22Rv1 (cell line): ENCODE data around the gene SKIC3.

Source experiments
- H3K27ac ChIP-seq: fragments of 450-650 bp; 2 replicates; pipeline ENCODE4 v1.5.1; 2017
- ZFX ChIP-seq: fragments of 450-650 bp; IDR thresholded peaks from 2 replicates; pipeline ENCODE4 v1.6.1; 2017; ENCODE audit warnings: antibody characterized with exemption, borderline replicate concordance
- TF ChIP-seq, protein P1 (sequence below): fragments of 450-650 bp; IDR thresholded peaks from 2 replicates; pipeline ENCODE4 v1.5.1; 2017; ENCODE audit warnings: mild to moderate bottlenecking

SKIC3 gene

DNA sequence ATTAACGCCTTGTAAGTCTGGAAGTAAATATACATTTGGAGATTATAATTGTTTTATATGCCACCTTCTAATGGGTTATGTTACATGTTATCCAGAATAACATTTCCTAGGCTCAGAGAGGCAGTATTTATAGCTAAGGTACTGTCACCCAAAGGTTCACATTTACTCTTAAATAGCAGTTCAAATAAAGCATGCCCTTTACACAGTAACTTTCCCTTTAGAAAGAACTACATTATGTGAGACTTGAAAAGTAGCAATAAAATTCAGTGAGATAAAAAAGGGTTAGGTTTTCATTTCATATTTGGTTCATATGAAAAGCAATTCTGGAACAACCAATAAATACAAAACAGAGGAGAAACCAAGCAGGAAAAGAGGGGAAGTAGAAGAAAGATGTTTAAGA, 35.1 kb downstream of the SKIC3 start:
- H3K27ac ChIP-seq, result no peak overlapping the region
- TF ChIP-seq ZFX, result no peak
- TF ChIP-seq, protein P1, sequence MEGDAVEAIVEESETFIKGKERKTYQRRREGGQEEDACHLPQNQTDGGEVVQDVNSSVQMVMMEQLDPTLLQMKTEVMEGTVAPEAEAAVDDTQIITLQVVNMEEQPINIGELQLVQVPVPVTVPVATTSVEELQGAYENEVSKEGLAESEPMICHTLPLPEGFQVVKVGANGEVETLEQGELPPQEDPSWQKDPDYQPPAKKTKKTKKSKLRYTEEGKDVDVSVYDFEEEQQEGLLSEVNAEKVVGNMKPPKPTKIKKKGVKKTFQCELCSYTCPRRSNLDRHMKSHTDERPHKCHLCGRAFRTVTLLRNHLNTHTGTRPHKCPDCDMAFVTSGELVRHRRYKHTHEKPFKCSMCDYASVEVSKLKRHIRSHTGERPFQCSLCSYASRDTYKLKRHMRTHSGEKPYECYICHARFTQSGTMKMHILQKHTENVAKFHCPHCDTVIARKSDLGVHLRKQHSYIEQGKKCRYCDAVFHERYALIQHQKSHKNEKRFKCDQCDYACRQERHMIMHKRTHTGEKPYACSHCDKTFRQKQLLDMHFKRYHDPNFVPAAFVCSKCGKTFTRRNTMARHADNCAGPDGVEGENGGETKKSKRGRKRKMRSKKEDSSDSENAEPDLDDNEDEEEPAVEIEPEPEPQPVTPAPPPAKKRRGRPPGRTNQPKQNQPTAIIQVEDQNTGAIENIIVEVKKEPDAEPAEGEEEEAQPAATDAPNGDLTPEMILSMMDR, result no peak

DNA sequence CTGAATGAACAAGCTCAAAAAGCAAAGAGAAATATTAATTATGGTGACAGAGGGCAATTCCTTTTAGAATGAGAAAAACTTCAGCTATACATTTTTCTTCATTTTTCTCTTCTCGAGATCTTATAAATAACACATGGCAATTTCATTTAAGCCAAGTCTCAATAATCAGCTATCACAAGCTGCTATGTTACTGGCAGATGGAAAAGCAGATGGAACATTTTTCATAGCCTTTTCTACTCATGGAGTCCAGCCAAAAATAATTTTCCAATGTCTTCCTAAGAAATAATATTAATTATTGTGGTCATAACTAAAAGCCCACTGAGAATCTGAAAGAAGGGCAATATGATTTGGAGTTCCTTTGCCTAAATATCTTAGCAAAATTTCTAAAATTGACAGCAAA, 35.6 kb downstream of the SKIC3 start:
- TF ChIP-seq ZFX, result no peak
- TF ChIP-seq, protein P1, result no peak
- no peak overlapping the region for H3K27ac ChIP-seq

DNA sequence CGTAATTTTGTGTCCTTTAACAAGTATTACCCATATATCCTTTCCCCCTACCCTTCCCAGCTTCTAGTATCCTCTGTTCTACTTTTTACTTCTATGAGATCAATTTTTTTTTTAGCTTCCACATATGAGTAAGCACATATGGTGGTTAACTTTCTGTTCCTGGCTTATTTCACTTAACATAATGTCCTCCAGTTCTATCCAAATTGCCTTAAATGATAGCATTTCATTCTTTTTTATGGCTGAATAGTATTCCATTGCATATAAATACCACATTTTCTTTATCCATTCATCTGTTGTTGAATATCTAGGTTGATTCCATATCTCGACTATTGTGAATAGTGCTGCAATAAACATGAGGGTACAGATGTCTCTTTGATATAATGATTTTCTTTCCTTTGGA, 36.4 kb downstream of the SKIC3 start:
- no peak overlapping the region for H3K27ac ChIP-seq
- TF ChIP-seq ZFX, result no peak
- TF ChIP-seq, protein P1, result no peak

DNA sequence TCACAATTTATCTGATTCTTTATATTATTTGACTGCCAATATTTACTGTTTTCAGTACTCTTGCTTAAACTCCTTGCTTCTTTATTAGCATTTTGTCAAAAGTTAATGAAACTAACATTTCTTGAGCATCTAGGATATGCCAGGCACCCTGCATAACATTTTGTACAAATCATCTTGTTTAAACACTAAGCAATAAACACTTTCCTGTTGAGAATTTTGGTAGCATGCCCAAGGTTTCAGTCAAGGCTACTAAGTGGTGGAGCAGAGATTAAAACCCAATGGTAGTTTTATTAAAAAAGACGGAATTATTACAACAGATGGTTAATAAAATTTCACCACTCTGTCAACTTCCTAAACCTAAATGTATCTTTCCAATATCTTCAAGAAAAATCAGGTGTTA, 43.2 kb downstream of the SKIC3 start:
- TF ChIP-seq, protein P1, result no peak
- no peak for TF ChIP-seq ZFX
- H3K27ac ChIP-seq, result no peak overlapping the region

DNA sequence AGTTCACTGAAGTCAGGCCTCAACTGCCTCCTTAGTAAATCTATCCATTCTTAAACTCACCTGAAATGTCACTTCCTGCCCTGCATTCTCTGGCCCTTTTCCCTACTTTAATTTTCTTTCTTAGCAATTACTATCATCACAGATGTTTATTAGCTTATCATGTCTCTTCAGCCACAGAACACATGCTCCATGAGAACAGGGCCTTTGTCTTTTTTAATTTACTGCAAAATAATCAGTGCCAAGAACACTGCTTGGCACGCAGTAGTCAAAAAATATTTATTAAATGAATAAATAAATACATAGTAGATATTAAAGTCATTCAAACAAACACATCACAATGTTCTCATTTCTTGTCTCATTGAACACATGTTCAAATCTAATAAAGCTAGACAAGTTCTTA, 46.2 kb downstream of the SKIC3 start:
- no peak for TF ChIP-seq ZFX
- TF ChIP-seq, protein P1, result no peak
- peak overlapping the region; percentile 23 for H3K27ac ChIP-seq
